Stimulated activated naive CD8-positive, alpha-beta T cell treated with anti-CD3 and anti-CD28 coated beads, Interleukin-15, amount 100 ng/mL, for 72 hours (primary cell): ENCODE data around the gene NKAIN2.
"Not testable (repeated sequence)": the region's sequence is repeated elsewhere in the genome, so short reads cannot be mapped to it uniquely, and the experiment has no call there.

Experiments
- ATAC-seq: fragments of 150-1000 bp; cut with Tn5 transposase; 2 replicates; pipeline ENCODE4 v1.10.0; 2021; ENCODE audit warnings: mild to moderate bottlenecking, moderate library complexity
- DNase-seq, 2 donors: peaks; one replicate each; pipeline ENCODE4 v3.0.0; 2021 to 2022
- H3K27ac Mint-ChIP-seq, 2 donors: one replicate each; pipeline ENCODE4 v1.8.0; 2022; ENCODE audit warnings: mild to moderate bottlenecking in 2 of 2, mixed read lengths in 2 of 2, moderate library complexity in 2 of 2
- H3K27me3 Mint-ChIP-seq: one replicate; pipeline ENCODE4 v1.8.0; 2022; ENCODE audit warnings: mixed read lengths
- H3K4me1 Mint-ChIP-seq: one replicate; pipeline ENCODE4 v1.8.0; 2022; ENCODE audit warnings: mild to moderate bottlenecking, mixed read lengths
- H3K4me3 Mint-ChIP-seq, 2 donors: one replicate each; pipeline ENCODE4 v1.8.0; 2022; ENCODE audit warnings: mild to moderate bottlenecking in 2 of 2, mixed read lengths in 2 of 2, moderate library complexity in 1 of 2
- H3K9me3 Mint-ChIP-seq, 2 donors: one replicate each; pipeline ENCODE4 v1.8.0; 2022; ENCODE audit warnings: mixed read lengths in 2 of 2

Gene NKAIN2

DNA sequence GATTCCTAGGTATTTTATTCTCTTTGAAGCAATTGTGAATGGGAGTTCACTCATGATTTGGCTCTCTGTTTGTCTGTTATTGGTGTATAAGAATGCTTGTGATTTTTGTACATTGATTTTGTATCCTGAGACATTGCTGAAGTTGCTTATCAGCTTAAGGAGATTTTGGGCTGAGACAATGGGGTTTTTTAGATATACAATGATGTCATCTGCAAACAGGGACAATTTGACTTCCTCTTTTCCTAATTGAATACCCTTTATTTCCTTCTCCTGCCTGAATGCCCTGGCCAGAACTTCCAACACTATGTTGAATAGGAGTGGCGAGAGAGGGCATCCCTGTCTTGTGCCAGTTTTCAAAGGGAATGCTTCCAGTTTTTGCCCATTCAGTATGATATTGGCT lies 363.6 kb downstream of the NKAIN2 start:
- H3K27ac Mint-ChIP-seq, DNase-seq, H3K4me3 Mint-ChIP-seq, ATAC-seq, H3K9me3 Mint-ChIP-seq, H3K4me1 Mint-ChIP-seq, H3K27me3 Mint-ChIP-seq: not testable (repeated sequence)

DNA sequence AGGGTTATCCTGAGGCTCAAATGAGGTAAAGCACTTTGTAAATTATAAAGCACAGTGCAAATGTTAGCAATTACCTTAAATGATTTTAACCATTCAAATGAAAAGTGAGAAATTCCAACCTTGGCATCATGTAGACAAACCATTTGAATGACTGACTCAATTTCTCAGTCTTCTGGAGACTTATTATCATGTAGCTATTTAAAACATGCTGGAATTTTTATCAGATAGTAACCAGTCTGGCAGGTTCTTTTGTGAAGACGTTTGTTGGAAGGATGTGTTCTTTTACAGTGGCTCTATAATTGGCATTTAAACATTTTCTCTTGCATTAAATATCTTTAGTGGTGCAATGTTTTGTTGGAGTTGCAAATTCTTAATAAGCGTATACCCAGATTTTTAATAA lies 386.6 kb downstream of the NKAIN2 start:
- no peak for DNase-seq
- peaks cover 5 to 14% of the 10 kb centered on the region in 2 donors for H3K9me3 Mint-ChIP-seq
- no peak for ATAC-seq
- H3K4me1 Mint-ChIP-seq: no peaks in the 10 kb centered on the region
- no peak overlapping the region for H3K4me3 Mint-ChIP-seq
- H3K27me3 Mint-ChIP-seq: no peaks in the 10 kb centered on the region
- H3K27ac Mint-ChIP-seq: no peak overlapping the region

DNA sequence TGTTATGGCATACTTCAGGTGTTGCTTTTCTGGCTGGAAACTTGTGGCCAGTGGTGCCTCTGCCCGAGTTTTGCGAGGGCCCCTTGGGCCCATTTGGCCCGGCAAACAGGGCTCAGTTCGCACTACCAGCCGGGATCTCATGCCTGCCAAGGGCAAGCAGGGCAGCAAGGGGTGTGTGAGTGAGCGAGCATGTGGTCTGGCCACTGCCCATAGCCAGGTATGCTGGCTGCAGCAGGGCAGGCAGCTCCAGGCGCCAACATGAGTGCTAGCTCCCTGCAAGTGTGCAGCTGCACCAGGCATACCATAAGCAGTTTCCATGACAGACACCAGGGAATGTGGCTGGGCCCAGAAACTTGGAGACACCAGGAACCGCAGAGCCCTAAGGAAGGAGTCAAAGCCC lies 389.5 kb downstream of the NKAIN2 start:
- no peak for DNase-seq
- no peak overlapping the region for H3K27ac Mint-ChIP-seq
- peaks cover 0 to 7% of the 10 kb centered on the region in 2 donors for H3K9me3 Mint-ChIP-seq
- no peaks in the 10 kb centered on the region for H3K4me1 Mint-ChIP-seq
- ATAC-seq: no peak
- no peak overlapping the region for H3K4me3 Mint-ChIP-seq
- no peaks in the 10 kb centered on the region for H3K27me3 Mint-ChIP-seq

- Mint-ChIP-seq H3K4me3 (no peak overlapping the region), H3K4me1 (no peaks in the 10 kb centered on the region), H3K27me3 (no peaks in the 10 kb centered on the region), H3K9me3 (peaks cover 0 to 7% of the 10 kb centered on the region in 2 donors), H3K27ac (no peak overlapping the region)
- no peak for ATAC-seq
- no peak for DNase-seq
Observed at GRCh38 chr6:124197148-124197547, 393.5 kb downstream of the NKAIN2 start.

GRCh38 chr6:124199286-124199685 lies 395.6 kb downstream of the NKAIN2 start:
- DNase-seq: no peak
- H3K9me3 Mint-ChIP-seq: peaks cover 0 to 2% of the 10 kb centered on the region in 2 donors
- H3K27me3 Mint-ChIP-seq: no peaks in the 10 kb centered on the region
- no peak overlapping the region for H3K4me3 Mint-ChIP-seq
- H3K27ac Mint-ChIP-seq: no peak overlapping the region
- no peak for ATAC-seq
- H3K4me1 Mint-ChIP-seq: no peaks in the 10 kb centered on the region

- no peak for ATAC-seq
- H3K27ac Mint-ChIP-seq: no peak overlapping the region
Observed at GRCh38 chr6:124200661-124201060, 397.0 kb downstream of the NKAIN2 start.

GRCh38 chr6:124203101-124203811 lies 399.6 kb downstream of the NKAIN2 start:
- Mint-ChIP-seq H3K27ac (no peak overlapping the region), H3K4me1 (no peaks in the 10 kb centered on the region), H3K27me3 (no peaks in the 10 kb centered on the region), H3K4me3 (no peak overlapping the region), H3K9me3 (no peaks in the 10 kb centered on the region)
- ATAC-seq (no peak), DNase-seq (no peak)

More at GRCh38 chr6:124200661-124201060, 397.0 kb downstream of the NKAIN2 start:
- Mint-ChIP-seq H3K4me3 (no peak overlapping the region), H3K4me1 (no peaks in the 10 kb centered on the region), H3K9me3 (no peaks in the 10 kb centered on the region), H3K27me3 (no peaks in the 10 kb centered on the region)
- DNase-seq: no peak

- DNase-seq: no peak
- H3K27ac Mint-ChIP-seq: no peak overlapping the region
- H3K9me3 Mint-ChIP-seq: no peaks in the 10 kb centered on the region
- no peaks in the 10 kb centered on the region for H3K27me3 Mint-ChIP-seq
- no peak for ATAC-seq
- H3K4me1 Mint-ChIP-seq: no peaks in the 10 kb centered on the region
- H3K4me3 Mint-ChIP-seq: no peak overlapping the region
Observed at GRCh38 chr6:124203812-124204167, 400.1 kb downstream of the NKAIN2 start.

- no peak overlapping the region for H3K27ac Mint-ChIP-seq
- DNase-seq (no peak), ATAC-seq (no peak)
- H3K4me1 Mint-ChIP-seq: no peaks in the 10 kb centered on the region
- no peaks in the 10 kb centered on the region for H3K27me3 Mint-ChIP-seq
- no peaks in the 10 kb centered on the region for H3K9me3 Mint-ChIP-seq
- H3K4me3 Mint-ChIP-seq: no peak overlapping the region
Observed at GRCh38 chr6:124205921-124206320, 402.3 kb downstream of the NKAIN2 start.

DNA sequence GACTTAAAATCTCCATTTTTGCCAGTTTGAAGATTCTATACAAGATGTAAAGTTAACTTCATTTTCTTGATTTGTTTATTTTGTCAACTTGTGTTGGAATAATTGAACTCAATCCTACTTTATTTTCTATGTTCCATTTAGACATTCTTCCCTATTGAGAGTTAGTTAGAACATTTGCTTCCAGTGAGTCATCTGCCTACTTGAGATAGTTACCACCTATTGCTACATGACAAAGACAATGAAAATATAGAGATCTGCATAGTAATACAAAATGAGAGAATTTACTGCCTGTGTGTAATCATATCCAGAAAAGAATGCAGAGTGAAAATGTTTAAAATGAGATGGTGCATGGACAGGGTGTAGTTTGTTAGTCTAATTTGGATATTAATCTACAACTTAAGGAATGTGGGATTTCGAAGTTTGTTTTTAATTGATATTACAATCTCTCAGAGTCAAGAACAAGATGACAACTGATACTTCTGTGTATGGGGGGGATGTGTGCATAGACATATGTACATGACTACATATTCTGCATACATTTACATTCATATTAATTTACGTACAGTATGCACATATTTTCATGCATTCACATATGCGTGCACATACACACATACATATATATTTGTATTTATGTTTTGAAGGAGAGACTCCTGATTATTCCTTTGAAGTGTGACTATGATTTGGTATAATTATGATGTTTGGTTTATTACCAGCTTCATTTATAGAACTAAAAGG lies 420.1 kb downstream of the NKAIN2 start:
- H3K4me3 Mint-ChIP-seq: no peak overlapping the region
- H3K27me3 Mint-ChIP-seq: no peaks in the 10 kb centered on the region
- DNase-seq (no peak), ATAC-seq (no peak)
- no peaks in the 10 kb centered on the region for H3K4me1 Mint-ChIP-seq
- no peak overlapping the region for H3K27ac Mint-ChIP-seq
- peaks cover 10 to 30% of the 10 kb centered on the region in 2 donors for H3K9me3 Mint-ChIP-seq

DNA sequence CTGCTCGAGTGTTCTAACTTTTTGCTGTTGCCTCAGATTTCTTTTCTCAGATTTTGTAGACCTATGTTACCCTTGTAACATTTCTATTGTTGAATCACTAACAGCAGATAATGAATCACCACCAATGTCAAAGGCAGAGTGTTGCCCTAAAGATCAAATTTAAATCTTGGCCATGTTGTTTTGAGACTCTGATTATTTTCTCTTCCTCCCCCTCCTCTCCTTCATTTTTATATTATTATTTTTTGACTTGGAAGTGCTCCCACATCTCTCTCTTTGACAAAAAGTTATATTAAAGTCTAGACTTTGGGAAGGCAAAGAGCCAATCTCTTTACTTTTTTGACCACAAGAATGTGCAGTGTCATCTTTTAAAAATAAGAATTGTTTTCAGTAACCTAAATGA lies 422.7 kb downstream of the NKAIN2 start:
- ATAC-seq (no peak), DNase-seq (no peak)
- H3K4me3 Mint-ChIP-seq: no peak overlapping the region
- no peaks in the 10 kb centered on the region for H3K4me1 Mint-ChIP-seq
- H3K27ac Mint-ChIP-seq: no peak overlapping the region
- no peaks in the 10 kb centered on the region for H3K27me3 Mint-ChIP-seq
- peaks cover 17 to 37% of the 10 kb centered on the region in 2 donors for H3K9me3 Mint-ChIP-seq

DNA sequence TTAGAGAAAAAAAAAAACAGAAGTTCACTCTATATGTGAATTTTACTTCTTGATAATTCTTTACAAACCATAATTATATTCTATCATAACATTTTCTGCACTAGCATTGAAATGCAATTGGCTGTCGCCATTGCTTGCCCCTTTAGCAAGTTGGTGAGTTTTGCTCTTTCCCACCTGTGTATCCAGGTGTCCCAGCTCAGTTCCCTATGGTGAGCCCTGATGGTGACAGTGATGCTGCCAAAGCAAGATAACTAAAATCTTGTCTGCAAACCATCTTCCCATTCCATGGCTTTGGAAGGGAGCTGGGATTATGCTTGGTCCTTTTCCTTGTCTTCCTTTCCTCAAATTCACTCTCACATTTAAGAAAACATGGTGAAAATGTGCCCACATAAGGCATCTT lies 429.6 kb downstream of the NKAIN2 start:
- ATAC-seq (no peak), DNase-seq (no peak)
- no peak overlapping the region for H3K27ac Mint-ChIP-seq
- H3K27me3 Mint-ChIP-seq: no peaks in the 10 kb centered on the region
- H3K4me3 Mint-ChIP-seq: no peak overlapping the region
- H3K4me1 Mint-ChIP-seq: no peaks in the 10 kb centered on the region
- H3K9me3 Mint-ChIP-seq: peaks cover 7 to 18% of the 10 kb centered on the region in 2 donors

- Mint-ChIP-seq H3K4me1 (no peaks in the 10 kb centered on the region), H3K4me3 (no peak overlapping the region), H3K9me3 (peaks cover 3 to 19% of the 10 kb centered on the region in 2 donors), H3K27me3 (no peaks in the 10 kb centered on the region), H3K27ac (no peak overlapping the region)
- DNase-seq (no peak), ATAC-seq (no peak)
Observed at GRCh38 chr6:124234801-124235200, 431.1 kb downstream of the NKAIN2 start.

DNA sequence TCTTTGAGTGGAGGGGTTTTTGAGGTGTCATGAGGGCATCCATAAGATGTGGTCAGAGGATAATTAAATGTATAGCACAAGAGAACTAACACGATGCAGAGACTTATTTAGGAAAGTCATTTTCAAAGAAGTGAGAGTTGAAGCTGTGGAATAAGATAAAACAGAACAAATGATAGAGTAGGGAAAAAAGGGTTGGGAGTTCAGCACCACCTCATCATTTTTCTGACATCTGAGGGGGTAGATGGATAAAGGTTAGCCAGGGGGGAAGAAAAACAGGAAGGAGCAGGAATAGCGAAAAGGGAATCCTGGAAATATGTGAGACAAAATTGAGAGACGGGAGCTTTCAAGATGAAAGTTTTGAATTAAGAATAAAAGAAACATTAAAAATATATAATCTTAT lies 434.2 kb downstream of the NKAIN2 start:
- no peak for DNase-seq
- H3K9me3 Mint-ChIP-seq: peaks cover 9 to 10% of the 10 kb centered on the region in 2 donors
- H3K4me1 Mint-ChIP-seq: no peaks in the 10 kb centered on the region
- H3K27me3 Mint-ChIP-seq: no peaks in the 10 kb centered on the region
- no peak for ATAC-seq
- H3K27ac Mint-ChIP-seq: no peak overlapping the region
- H3K4me3 Mint-ChIP-seq: no peak overlapping the region

DNA sequence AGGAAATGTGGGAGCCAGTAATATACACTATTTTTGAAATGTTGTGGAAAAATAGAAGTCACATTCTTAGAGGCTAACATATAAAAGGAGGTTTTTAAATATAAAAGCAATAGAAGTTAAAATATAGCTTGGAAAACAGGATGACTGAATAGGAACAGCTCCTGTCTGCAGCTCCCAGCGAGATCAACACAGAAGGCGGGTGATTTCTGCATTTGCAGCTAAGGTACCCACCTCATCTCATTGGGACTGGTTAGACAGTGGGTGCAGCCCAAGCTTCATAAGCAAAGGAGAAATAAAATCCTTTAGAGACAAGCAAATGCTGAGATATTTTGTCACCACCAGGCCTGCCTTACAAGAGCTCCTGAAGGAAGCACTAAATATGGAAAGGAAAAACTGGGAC lies 434.7 kb downstream of the NKAIN2 start:
- not testable (repeated sequence) for H3K4me1 Mint-ChIP-seq, ATAC-seq, H3K9me3 Mint-ChIP-seq, H3K27me3 Mint-ChIP-seq, H3K4me3 Mint-ChIP-seq, DNase-seq, H3K27ac Mint-ChIP-seq

DNA sequence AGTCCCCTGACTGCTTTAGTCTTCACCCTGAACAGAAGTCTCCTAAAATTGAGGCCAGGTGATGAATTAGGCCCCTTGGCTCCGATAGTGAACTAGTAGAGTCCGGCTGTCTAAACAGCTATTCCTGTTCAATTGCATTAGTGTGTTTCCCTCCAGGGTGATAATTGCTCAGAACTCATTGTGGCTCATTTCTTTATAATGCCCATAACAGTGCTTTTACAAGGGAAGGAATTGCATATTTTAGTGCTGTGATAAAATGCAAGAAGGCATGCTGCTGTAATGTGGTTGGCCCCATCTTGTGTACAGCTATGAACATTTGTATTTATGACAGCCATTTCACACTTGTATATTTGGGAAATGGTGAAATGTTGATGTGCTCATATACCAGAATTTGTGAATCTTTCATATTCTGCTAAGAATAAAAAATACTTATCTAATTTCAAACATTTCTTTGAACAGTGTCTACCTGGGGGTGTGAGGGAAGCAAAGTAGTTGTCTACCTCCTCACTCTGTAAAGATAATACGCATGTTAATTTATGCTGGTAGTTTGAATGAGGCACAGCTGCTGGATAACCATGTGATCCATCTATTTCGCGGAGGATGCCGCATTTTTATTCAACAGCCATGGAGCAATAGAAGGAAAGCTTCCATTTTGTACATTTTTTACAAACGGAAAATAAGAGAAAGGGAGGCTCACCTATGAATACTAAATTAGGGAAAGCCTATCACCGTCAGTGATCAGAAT lies 451.4 kb downstream of the NKAIN2 start:
- Mint-ChIP-seq H3K27ac (no peak overlapping the region), H3K4me3 (no peak overlapping the region), H3K4me1 (no peaks in the 10 kb centered on the region), H3K9me3 (peaks cover 0 to 1% of the 10 kb centered on the region in 2 donors), H3K27me3 (no peaks in the 10 kb centered on the region)
- DNase-seq (no peak), ATAC-seq (no peak)
